Subcutaneous adipose tissue (tissue), 4 donors: ENCODE measurements around the gene CRADD. TPM values are rescaled to one million over a fixed set of nuclear protein-coding genes. Genes with fewer than 3 reads are reported as not detected.

Experiments
- total RNA-seq, 4 donors: library from RNA; depleted of rRNA; stranded (reverse); fragments of >200 nt; gene quantifications; one replicate each; pipeline ENCODE4 v1.1.0, GENCODE V29; 2016
- TF ChIP-seq, protein P1 (sequence below): fragments of 450-650 bp; IDR thresholded peaks from one replicate; pipeline ENCODE4 v1.5.1; 2016; ENCODE audit warnings: low read depth, mild to moderate bottlenecking, control low read depth, antibody characterized with exemption, moderate library complexity

The CRADD gene
- total RNA-seq, 4 donors from 2014 or later, result 22.5 to 43.7 (median 39.3) TPM

DNA sequence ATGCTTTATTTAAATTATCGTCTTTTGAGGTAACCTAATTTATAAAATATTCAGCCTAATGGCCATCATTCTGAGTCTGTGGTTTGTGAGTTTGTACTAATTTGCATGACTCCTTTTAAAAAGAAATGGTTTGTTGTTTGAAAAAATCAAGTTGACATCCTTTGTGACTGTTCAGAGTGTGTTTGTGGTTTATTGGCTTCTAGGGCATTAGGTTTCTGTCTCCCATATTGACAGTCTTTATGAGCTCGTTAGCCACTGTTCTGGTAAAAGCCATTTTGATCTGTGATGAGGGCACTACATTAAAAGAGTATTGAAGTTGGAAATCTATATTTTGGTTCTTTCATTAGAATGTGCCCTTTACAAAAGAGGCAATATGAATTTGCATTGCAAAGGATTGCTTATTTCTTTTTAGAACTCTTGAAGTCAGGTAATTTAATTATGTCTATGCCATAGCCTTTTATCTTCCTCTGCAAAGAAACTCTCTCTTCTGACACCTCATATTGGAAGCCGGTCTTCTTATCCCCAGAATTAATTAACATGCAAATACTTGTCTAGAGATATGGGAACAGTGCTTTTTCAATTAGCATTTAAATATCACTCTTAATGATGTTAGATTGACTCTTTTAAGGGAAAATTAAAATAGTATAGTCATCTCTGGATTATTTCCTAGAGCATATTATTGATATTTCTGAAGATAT lies 95.0 kb downstream of the CRADD start:
- TF ChIP-seq, protein P1, sequence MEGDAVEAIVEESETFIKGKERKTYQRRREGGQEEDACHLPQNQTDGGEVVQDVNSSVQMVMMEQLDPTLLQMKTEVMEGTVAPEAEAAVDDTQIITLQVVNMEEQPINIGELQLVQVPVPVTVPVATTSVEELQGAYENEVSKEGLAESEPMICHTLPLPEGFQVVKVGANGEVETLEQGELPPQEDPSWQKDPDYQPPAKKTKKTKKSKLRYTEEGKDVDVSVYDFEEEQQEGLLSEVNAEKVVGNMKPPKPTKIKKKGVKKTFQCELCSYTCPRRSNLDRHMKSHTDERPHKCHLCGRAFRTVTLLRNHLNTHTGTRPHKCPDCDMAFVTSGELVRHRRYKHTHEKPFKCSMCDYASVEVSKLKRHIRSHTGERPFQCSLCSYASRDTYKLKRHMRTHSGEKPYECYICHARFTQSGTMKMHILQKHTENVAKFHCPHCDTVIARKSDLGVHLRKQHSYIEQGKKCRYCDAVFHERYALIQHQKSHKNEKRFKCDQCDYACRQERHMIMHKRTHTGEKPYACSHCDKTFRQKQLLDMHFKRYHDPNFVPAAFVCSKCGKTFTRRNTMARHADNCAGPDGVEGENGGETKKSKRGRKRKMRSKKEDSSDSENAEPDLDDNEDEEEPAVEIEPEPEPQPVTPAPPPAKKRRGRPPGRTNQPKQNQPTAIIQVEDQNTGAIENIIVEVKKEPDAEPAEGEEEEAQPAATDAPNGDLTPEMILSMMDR, result no peak

DNA sequence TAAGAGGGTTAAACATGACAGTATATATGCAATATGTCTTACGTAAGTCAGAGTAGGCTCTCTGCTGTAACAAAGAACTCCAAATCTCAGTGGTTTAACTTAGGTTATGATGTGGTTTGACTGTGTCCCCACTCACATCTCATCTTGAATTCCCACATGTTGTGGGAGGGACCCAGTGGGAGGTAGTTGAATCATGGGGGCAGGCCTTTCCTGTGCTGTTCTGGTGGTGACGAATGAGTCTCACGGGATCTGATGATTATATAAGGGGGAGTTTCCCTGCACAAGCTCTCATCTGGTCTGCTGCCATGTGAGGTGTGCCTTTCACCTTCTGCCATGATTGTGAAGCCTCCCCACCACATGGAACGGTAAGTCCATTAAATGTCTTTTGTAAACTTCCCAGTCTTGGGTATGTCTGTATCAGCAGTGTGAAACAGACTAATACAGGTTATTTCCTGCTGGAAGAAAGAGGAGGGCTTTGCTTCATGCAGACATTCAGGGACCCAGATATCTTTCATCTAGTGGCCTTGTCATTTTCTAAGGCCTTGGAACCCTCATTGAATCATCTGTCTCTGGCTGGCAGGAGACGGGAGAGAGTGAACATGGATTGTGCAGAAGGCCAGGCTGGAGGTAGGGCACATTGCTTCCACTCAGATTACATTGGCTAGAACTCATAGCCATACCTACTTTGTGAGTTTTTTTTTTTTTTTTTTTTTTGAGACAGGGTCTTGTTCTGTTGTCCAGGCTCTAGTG lies 96.1 kb downstream of the CRADD start:
- TF ChIP-seq, protein P1, result no peak

DNA sequence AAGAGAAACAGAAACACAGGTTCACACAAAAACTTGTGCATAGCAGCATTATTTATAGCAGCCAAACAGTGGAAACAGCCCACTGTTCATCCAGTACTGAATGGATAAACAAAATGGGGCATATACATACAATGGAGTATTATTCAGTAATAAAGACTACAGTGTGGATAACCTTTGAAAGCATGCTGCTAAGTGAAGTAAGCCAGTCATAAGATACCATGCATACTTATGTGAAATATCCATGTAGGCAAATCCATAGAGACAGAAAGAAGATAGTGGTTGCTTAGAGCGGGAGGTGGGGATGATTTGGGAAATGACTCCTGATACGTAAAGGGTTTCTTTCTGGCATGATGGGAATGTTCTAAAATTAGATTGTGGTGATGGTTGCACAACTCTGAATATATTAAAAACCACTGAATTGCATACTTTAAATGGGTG lies 99.4 kb downstream of the CRADD start:
- TF ChIP-seq, protein P1, result no peak

DNA sequence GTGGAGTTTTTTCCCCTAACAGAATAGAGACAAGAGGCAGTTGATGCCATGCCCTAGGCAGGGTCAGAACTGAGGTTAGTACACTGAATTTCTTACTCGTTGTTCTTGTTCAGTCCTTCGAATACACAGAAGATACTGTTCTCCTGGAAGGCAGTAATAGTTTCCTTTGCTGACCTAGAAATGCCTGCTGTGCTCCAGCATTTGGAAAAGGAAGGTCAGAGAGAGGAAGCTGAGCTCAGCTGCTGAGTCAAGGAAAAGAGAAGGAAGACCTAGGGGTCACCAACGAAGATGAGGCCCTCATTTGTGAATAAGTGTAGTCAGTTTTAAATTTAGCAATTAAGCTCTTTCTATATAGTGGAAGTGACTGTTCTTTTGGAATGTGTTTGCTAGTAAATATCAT lies 100.1 kb downstream of the CRADD start:
- TF ChIP-seq, protein P1, result no peak

DNA sequence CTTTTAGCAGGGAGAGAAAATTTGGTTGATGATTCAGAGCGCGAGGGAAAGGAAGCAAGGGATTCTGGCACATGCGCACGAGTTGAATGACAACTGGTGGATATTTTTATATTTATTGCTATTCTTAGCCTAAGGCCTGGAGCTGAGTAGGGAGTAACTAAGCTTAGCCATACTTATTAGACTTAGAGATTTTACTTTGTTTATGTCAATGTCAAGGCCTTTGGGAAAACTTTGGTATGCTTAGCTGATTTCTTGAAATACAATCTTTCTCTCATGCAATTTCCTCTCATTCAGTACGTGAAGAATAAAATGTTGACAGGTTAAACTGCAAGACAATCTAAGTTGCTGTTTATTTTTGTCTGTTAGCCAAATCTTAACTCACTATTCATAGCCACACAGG lies 101.1 kb downstream of the CRADD start:
- TF ChIP-seq, protein P1, result no peak

DNA sequence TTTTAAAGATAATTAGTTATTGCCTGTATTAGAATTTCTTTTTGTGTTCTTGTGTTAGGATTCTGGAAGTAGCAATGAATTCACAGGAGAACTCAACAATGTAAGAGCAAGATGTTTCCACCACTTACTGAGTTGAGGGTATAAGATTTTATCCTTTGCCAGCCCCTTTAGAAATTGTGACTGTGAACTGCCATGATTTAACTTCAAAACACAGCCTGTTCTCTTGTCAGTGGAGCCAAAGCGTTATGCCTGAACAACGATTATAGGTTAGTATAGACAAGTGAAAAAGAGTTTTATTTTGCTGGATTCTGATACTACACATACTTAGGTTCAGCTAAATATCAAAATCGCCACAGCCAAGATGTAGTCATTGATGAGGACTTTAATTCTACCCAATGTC lies 101.6 kb downstream of the CRADD start:
- TF ChIP-seq, protein P1, result no peak

DNA sequence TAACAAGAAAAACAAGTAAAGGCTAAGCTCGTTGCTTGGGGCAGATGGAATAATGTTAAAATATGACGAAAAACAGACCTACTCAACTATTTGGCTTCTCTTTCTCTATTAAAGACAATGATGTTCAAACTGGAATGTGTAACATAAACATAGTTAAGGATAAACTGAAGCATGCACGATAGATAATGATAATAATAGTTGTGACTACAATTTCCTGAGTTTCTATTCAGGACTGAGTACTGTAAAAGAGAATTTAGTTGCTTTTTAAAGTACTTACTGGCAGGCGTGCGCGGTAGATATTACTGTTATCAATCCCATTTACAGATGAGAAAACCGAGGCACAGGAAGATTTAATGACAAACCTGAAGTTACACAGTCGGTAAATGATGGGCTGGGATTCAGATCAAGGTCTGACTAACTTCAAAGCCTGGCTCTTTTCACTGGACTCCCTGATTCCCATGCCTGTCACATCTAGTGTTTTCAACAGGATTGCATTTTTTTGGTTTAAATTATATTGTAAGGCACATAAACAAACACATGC lies 103.0 kb downstream of the CRADD start:
- TF ChIP-seq, protein P1, result no peak
